ENCODE results near the gene RPTOR. TPM values are rescaled to one million over a fixed set of nuclear protein-coding genes. Genes with fewer than 3 reads are reported as not detected.

RPTOR gene
- polyA plus RNA-seq, 1 of the 3 experiments (the other 2 are of a cell fraction), result 14.9 TPM

DNA sequence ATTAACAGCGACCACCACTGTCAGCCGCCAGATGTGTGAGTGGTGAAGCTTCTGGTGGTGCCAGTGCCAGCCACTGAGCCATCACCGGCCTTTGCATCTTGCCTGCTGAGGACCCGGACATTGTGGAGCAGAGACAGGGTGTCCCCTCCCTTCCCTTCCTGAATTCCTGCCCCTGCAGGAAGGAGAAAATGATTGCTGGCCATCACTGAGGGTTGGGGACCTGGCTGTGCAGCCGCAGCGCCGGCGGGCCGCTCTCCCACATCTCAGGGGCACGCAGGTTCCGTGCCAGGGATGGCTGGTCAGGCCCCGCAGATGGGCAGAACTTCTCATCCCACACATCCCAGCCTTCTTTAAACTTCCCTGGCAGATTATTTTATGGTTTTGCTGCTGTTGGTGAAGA is 56.5 kb downstream of the RPTOR start (continued):
- TF ChIP-seq, protein P1, sequence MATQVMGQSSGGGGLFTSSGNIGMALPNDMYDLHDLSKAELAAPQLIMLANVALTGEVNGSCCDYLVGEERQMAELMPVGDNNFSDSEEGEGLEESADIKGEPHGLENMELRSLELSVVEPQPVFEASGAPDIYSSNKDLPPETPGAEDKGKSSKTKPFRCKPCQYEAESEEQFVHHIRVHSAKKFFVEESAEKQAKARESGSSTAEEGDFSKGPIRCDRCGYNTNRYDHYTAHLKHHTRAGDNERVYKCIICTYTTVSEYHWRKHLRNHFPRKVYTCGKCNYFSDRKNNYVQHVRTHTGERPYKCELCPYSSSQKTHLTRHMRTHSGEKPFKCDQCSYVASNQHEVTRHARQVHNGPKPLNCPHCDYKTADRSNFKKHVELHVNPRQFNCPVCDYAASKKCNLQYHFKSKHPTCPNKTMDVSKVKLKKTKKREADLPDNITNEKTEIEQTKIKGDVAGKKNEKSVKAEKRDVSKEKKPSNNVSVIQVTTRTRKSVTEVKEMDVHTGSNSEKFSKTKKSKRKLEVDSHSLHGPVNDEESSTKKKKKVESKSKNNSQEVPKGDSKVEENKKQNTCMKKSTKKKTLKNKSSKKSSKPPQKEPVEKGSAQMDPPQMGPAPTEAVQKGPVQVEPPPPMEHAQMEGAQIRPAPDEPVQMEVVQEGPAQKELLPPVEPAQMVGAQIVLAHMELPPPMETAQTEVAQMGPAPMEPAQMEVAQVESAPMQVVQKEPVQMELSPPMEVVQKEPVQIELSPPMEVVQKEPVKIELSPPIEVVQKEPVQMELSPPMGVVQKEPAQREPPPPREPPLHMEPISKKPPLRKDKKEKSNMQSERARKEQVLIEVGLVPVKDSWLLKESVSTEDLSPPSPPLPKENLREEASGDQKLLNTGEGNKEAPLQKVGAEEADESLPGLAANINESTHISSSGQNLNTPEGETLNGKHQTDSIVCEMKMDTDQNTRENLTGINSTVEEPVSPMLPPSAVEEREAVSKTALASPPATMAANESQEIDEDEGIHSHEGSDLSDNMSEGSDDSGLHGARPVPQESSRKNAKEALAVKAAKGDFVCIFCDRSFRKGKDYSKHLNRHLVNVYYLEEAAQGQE (IDR thresholded peaks at IDR 0.05; ENCODE audit: low read depth, low read length), result no peak
- TF ChIP-seq EP300 (IDR thresholded peaks at IDR 0.05; ENCODE audit: borderline replicate concordance in 1 of 2, low read depth in 1 of 2, low read length in 1 of 2) (no peak), FOSL2 (IDR thresholded peaks at IDR 0.05; ENCODE audit: borderline replicate concordance, low read depth) (no peak), SMC3 (IDR thresholded peaks at IDR 0.05; ENCODE audit: low read depth, low read length) (no peak), NFIC (IDR thresholded peaks at IDR 0.05; ENCODE audit: borderline replicate concordance) (no peak), TCF12 (IDR thresholded peaks at IDR 0.05) (no peak), GATA2 (CRISPR knock-in tag; IDR thresholded peaks at IDR 0.05) (no peak)
- TF ChIP-seq, protein P2, sequence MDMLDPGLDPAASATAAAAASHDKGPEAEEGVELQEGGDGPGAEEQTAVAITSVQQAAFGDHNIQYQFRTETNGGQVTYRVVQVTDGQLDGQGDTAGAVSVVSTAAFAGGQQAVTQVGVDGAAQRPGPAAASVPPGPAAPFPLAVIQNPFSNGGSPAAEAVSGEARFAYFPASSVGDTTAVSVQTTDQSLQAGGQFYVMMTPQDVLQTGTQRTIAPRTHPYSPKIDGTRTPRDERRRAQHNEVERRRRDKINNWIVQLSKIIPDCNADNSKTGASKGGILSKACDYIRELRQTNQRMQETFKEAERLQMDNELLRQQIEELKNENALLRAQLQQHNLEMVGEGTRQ (IDR thresholded peaks at IDR 0.05; ENCODE audit: borderline replicate concordance, low read depth, low read length), result no peak
- TF ChIP-seq, protein P3, sequence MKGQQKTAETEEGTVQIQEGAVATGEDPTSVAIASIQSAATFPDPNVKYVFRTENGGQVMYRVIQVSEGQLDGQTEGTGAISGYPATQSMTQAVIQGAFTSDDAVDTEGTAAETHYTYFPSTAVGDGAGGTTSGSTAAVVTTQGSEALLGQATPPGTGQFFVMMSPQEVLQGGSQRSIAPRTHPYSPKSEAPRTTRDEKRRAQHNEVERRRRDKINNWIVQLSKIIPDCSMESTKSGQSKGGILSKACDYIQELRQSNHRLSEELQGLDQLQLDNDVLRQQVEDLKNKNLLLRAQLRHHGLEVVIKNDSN (IDR thresholded peaks at IDR 0.05; ENCODE audit: borderline replicate concordance, low read depth), result no peak

DNA sequence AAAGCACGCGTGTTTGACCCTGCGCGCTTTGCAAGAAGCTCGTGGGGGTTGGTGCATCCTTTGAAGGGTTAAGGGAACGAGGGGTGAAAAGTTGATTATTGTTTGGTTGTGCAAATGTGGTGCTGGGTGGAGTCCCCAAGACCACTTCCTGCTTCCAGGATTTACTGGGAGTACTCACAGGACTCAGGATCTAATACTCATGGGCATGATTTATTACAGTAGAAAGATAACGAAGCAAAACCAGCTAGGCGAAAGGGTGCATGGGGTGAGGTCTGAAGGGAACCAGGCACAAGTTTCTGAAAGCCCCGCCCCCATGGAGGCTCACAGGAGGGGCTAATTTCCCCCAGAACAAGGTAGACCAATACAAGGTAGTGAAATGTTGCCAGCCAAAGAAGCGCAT is 58.8 kb downstream of the RPTOR start:
- H3F3A ChIP-seq (replicated peaks; ENCODE audit: insufficient read depth), result no peaks in the 10 kb centered on the region
- no peak overlapping the region for H3K4me3 ChIP-seq (ENCODE audit: low read depth in 2 of 2, low read length in 1 of 2)
- H4K20me1 ChIP-seq (ENCODE audit: insufficient read depth), result peaks cover 41% of the 10 kb centered on the region
- H3K9me3 ChIP-seq, result no peaks in the 10 kb centered on the region
- H3K9ac ChIP-seq, result no peak overlapping the region
- H2AFZ ChIP-seq (ENCODE audit: low read depth), result no peak overlapping the region
- no peaks in the 10 kb centered on the region for H3K9me2 ChIP-seq
- H3K36me3 ChIP-seq (replicated peaks in 1 of 2; ENCODE audit: control insufficient read depth in 1 of 2, insufficient read depth in 2 of 2, low read length in 1 of 2), result no peaks in the 10 kb centered on the region
- no peak overlapping the region for H3K4me2 ChIP-seq
- H3K4me1 ChIP-seq (ENCODE audit: control insufficient read depth in 1 of 2, insufficient read depth in 2 of 2, low read depth in 1 of 2, low read length in 1 of 2), result peaks cover 3 to 9% of the 10 kb centered on the region in 2 experiments; a peak in 1 of 4 replicates
- no peaks in the 10 kb centered on the region for H3K27me3 ChIP-seq (ENCODE audit: insufficient read depth)
- no peak overlapping the region for H3K27ac ChIP-seq (ENCODE audit: low read depth in 2 of 2, low read length in 1 of 2)
- no peak for DNase-seq
- CTCF ChIA-PET, result interaction anchor here (1.0 to 1.5 kb wide), 3 partner anchors 16 to 47 kb away, joined by 3 to 6 read pairs (median 4); no protein-coding TSS in a partner anchor
- peaks cover 69% of the 10 kb centered on the region for H3K79me2 ChIP-seq (ENCODE audit: insufficient read depth)
- POLR2A ChIA-PET, result no interaction called here
- 97% methylated on average over 10 of the region's 10 CpGs for WGBS (ENCODE audit: low lambda C conversion rate)
- no peak for TF ChIP-seq NFIC (IDR thresholded peaks at IDR 0.05; ENCODE audit: borderline replicate concordance)
- no peak for TF ChIP-seq RAD21 (IDR thresholded peaks at IDR 0.05; ENCODE audit: low read length)
- TF ChIP-seq, protein P2 (IDR thresholded peaks at IDR 0.05; ENCODE audit: borderline replicate concordance, low read depth, low read length), result no peak
- TF ChIP-seq, protein P4, sequence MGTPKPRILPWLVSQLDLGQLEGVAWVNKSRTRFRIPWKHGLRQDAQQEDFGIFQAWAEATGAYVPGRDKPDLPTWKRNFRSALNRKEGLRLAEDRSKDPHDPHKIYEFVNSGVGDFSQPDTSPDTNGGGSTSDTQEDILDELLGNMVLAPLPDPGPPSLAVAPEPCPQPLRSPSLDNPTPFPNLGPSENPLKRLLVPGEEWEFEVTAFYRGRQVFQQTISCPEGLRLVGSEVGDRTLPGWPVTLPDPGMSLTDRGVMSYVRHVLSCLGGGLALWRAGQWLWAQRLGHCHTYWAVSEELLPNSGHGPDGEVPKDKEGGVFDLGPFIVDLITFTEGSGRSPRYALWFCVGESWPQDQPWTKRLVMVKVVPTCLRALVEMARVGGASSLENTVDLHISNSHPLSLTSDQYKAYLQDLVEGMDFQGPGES (IDR thresholded peaks at IDR 0.05; ENCODE audit: low read depth, low read length), result no peak
- no peak for TF ChIP-seq EP300 (IDR thresholded peaks at IDR 0.05; ENCODE audit: borderline replicate concordance in 1 of 2, low read depth in 1 of 2, low read length in 1 of 2)
- no peak for TF ChIP-seq FOSL2 (IDR thresholded peaks at IDR 0.05; ENCODE audit: borderline replicate concordance, low read depth)
